Coronary artery (tissue), 2 donors: ENCODE measurements around the gene GPR173.
A peak's percentile ranks its signal among the peaks of the same experiment; 100 is the strongest.

Experiments
- DNase-seq: peaks from one replicate; pipeline ENCODE4 v3.0.0-alpha.2; 2017; ENCODE audit warnings: low spot score
- H3K27ac ChIP-seq, 2 donors: fragments of 200-600 bp; sonication (generic); one replicate each; pipeline ENCODE4 v1.5.1; 2016 to 2019
- H3K4me3 ChIP-seq: fragments of 200-600 bp; sonication (generic); 2 replicates; pipeline ENCODE4 v1.5.1; 2016; ENCODE audit warnings: mild to moderate bottlenecking, moderate library complexity
- TF ChIP-seq, protein P1 (sequence below): fragments of 200-600 bp; sonication (generic); IDR thresholded peaks from one replicate; pipeline ENCODE4 v1.5.1; 2019; ENCODE audit warnings: antibody characterized with exemption

GPR173 gene, protein sequence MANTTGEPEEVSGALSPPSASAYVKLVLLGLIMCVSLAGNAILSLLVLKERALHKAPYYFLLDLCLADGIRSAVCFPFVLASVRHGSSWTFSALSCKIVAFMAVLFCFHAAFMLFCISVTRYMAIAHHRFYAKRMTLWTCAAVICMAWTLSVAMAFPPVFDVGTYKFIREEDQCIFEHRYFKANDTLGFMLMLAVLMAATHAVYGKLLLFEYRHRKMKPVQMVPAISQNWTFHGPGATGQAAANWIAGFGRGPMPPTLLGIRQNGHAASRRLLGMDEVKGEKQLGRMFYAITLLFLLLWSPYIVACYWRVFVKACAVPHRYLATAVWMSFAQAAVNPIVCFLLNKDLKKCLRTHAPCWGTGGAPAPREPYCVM

DNA sequence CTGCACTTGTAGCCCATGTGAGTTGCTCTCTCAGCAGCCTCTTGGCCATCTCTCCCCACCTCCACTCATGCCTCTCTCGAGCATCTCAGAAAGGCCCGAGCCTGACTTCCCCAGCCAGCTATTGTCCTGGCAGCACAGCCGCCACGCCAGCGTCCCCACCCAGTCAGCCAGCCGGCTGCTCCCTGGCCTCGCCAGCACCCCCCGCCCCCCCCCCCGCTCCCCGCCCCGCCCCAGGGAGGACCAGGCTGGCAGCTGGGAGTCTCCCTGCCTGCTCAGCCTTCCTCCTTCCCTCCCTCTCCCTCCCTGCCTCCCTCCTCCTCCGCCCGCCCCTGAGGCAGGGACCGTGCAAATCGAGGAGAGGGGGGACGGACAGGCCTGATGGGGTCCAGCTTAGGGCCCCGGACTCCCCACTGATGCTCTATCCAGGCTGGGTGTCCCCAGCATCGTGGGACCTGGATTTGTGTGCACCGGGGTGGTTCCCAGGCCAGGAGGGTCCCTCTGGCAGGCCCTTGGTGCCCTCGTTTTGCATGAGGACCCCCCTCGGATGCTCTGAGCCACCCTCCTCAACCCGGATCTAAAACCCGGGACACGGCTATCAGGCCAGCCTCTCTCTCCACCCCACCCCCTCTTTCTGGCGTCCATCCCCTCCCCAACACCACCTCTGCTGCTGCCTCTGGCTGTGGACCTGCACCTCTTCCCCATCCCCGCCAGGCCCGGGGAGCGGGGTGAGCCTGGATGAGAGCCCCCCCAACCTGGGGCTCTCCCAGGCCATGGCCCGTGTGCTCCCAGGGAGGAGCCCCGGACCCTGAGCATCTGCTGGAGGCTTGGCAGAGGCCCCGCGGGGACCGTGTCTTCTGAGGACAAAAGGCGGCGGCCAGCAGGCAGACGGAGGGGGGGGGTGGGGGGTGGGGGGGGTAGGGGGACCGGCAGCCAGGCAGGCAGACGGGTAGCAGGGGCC lies at the start of gene GPR173:
Gene GPR173, plus strand, starts transcription at position 621 of the 958 bp plus-strand sequence. CDS start 27,833 bp downstream, outside the sequence.
- TF ChIP-seq, protein P1, sequence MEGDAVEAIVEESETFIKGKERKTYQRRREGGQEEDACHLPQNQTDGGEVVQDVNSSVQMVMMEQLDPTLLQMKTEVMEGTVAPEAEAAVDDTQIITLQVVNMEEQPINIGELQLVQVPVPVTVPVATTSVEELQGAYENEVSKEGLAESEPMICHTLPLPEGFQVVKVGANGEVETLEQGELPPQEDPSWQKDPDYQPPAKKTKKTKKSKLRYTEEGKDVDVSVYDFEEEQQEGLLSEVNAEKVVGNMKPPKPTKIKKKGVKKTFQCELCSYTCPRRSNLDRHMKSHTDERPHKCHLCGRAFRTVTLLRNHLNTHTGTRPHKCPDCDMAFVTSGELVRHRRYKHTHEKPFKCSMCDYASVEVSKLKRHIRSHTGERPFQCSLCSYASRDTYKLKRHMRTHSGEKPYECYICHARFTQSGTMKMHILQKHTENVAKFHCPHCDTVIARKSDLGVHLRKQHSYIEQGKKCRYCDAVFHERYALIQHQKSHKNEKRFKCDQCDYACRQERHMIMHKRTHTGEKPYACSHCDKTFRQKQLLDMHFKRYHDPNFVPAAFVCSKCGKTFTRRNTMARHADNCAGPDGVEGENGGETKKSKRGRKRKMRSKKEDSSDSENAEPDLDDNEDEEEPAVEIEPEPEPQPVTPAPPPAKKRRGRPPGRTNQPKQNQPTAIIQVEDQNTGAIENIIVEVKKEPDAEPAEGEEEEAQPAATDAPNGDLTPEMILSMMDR = no peak
- peak within 1 kb of the TSS; percentile 20 to 76 for H3K27ac ChIP-seq
- peak within 1 kb of the TSS; percentile 75 for H3K4me3 ChIP-seq
- peak; percentile 86 for DNase-seq

DNA sequence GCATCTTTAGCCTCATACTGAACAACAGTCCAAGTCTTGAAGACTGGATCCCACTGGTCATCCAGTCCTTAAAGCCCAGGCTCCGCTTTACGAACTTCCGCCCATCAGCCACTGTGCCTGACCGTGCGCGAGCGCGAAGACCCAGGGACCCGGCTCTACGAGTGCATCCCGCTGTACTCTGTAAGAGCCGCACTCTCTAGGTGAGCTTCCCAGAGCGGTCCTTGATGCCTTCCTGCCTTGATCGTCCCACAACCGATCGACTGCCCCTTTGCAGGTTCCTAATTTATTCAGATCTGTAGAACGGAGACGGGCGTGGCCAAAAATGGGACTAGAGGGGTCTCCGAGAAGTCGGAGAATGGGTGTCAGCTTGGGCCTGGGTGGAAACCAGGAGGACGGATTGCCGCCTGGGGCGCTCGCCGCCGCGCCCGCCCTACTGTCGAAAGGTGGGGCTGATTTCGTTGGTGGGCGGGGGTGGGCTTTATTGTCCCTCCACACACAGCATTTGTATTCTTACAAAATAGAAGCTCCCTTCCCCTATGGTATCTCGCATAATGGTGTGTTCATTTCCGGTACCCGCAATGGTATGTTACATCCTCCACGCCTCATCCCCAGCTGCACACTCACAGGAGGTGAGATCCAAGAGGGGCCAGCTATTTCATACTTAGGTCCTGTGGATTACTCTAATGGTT lies 48.0 kb upstream of the GPR173 start:
- TF ChIP-seq, protein P1 = no peak
- H3K27ac ChIP-seq = no peak overlapping the region
- DNase-seq = no peak
- H3K4me3 ChIP-seq = no peak overlapping the region

DNA sequence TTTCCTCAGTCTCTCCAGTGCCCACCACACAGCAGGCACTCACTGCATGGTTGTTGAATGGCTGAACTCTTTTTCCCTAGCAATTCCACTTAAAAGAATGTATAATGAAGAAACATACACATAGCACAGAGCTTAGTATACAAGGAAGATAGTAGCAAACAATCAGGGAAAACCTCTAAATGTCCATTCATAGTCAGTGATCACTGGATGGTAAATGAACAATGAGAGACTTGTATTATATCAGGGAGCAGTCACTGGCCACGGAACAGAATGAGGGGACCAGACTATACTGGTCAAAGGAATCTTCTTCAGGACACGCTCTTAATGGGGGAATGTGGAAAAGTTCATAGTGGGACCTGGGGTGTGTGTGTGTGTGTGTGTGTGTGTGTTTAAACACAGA lies 46.6 kb upstream of the GPR173 start:
- no peak overlapping the region for H3K4me3 ChIP-seq
- DNase-seq = no peak
- H3K27ac ChIP-seq = no peak overlapping the region
- TF ChIP-seq, protein P1 = no peak

DNA sequence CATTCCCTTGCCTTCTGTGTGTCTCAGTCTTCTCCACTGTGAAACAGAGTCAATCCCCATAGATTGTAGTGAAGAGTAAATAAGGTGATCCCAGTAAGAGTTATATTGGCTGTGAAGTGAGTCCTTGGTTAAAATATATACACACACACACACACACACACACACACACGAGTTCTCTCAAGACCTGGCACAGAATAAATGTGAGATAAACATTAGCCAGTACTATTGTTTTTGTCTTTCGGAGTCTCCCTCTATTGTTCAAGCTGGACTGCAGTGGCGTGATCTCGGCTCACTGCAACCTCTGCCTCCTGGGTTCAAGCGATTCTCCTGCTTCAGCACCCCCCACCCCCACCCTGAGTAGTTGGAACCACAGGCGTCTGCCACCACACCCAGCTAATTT lies 45.5 kb upstream of the GPR173 start:
- Histone ChIP-seq H3K27ac (no peak overlapping the region), H3K4me3 (no peak overlapping the region)
- TF ChIP-seq, protein P1 = no peak
- no peak for DNase-seq

DNA sequence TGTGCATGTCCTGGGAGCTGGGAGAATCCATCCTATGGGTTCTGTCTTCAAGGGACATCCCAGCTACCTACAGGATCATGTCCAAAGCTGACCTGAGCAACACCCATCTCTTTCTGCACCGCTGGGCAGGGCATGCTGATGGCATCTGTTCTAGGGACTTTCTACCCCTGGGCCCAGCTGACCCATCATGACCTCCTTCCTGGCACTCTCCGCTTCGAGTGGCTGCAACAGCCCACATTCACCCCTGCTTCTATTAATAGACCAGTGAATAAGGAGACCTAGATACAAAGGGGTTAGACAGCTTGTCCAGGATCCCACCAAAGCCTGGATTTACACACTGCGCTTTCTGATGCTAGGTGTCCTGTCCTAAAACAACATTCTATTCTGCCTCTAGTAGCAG lies 44.6 kb upstream of the GPR173 start:
- TF ChIP-seq, protein P1 = no peak
- DNase-seq = no peak
- Histone ChIP-seq H3K27ac (no peak overlapping the region), H3K4me3 (no peak overlapping the region)

DNA sequence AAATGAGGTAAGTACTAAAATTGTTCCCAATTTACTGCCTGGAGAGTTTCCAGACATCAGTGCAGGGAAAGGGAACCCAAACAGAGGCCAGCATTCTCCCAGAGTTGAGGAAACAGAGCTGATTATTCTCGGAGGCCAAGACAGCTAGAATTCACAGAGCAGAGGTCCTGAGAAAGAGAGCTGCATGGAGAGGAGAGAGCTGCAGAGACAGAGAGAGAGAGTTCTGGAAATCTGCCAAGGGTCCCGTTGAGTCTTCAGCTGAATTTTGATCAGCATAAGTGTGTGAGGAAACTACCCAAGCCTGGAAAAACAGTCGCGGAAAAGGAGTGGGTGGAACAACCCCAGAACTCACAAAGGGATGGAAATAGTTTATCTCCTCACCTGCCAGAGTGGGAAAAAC lies 43.8 kb upstream of the GPR173 start:
- TF ChIP-seq, protein P1 = no peak
- Histone ChIP-seq H3K27ac (no peak overlapping the region), H3K4me3 (no peak overlapping the region)
- no peak for DNase-seq
